HG02885 (cell line): ENCODE measurements around the gene TRMT13.

Experiments
- ATAC-seq: cut with Tn5 transposase; IDR thresholded peaks from one replicate; pipeline ENCODE4 v1.9.1; 2021; ENCODE audit warnings: mild to moderate bottlenecking; ENCODE audit not compliant: unreplicated experiment, poor library complexity

Gene TRMT13, protein sequence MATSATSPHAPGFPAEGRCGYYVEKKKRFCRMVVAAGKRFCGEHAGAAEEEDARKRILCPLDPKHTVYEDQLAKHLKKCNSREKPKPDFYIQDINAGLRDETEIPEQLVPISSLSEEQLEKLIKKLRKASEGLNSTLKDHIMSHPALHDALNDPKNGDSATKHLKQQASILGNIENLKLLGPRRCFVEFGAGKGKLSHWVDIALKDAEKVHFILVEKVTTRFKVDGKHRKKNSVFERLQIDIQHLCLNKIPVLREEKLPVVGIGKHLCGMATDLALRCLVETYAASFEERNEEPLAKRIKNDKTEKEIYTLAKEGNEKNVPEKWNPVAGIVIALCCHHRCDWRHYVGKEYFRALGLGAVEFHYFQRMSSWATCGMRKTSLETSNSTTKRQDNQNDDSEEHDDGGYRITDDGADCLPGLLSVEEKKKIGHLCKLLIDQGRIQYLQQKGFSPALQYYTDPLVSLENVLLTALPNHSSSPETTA

GRCh38 chr1:100132566-100133477, at the start of gene TRMT13, which contains the start of gene SASS6:
Gene TRMT13, plus strand, starts transcription at chr1:100133163. Its CDS starts 6 bp downstream, at chr1:100133169.
Gene SASS6, minus strand, starts transcription at chr1:100132930. Its CDS starts 116 bp downstream, at chr1:100132814.
- peak; percentile 87 for ATAC-seq

GRCh38 chr1:100087396-100087795, 45.6 kb upstream of the TRMT13 start:
- ATAC-seq = no peak

DNA sequence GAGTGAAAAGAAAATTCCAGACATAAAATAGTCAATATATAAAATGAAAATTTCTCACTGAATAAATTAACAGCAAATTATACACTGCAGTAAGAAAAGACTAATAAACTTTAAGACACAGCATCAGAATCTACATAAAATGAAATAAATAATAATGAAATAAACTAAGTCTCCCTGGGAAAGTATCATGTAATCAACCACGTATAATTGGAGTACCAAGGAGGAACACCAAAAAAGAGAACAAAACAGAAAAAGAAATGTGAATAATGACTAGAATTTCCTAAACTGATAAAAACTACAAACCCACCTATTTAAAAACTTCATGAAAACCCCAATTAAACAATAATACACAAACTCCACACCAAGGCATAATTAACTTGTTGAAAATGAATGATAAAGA, 43.9 kb upstream of the TRMT13 start:
- no peak for ATAC-seq

DNA sequence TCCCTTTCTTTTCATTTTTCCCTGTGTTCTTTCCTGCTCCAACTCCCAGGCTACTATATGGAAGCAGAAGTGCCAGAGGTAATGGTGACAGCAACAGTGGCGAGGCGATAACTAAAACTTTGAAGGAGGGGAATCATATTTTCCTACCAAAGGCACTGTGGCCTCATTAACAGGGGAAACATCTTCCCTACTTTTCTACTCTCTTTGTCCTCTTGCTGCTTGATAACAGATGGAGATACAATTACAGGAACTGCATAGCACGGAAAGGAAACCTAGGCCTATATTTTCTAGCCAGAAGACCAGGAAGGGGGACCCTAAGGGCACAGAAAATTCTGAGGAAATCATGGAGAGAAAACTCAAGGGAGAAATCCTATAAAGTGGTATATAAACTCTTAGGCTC, 42.5 kb upstream of the TRMT13 start:
- ATAC-seq = no peak

DNA sequence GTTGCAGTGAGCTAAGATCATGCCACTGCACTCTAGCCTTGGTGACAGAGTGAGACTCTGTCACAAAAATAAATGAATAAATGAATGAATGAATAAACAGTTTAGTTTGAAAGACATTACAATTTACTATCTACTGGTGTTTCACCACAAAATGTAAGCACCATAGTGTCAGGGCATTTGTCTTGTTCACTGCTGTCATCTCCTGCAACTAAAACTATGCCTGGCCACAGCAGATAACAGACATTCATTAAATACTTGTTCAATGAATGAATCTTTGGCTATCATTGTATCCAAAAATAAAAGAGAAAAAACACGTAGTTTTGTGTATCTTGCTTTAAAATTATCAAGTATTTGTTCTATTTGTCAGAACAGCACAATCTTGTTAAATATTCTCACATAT, 32.8 kb upstream of the TRMT13 start:
- ATAC-seq = no peak

GRCh38 chr1:100101564-100101963, 31.4 kb upstream of the TRMT13 start:
- ATAC-seq = no peak

- ATAC-seq = no peak
Observed at GRCh38 chr1:100107696-100108095, 25.3 kb upstream of the TRMT13 start.

DNA sequence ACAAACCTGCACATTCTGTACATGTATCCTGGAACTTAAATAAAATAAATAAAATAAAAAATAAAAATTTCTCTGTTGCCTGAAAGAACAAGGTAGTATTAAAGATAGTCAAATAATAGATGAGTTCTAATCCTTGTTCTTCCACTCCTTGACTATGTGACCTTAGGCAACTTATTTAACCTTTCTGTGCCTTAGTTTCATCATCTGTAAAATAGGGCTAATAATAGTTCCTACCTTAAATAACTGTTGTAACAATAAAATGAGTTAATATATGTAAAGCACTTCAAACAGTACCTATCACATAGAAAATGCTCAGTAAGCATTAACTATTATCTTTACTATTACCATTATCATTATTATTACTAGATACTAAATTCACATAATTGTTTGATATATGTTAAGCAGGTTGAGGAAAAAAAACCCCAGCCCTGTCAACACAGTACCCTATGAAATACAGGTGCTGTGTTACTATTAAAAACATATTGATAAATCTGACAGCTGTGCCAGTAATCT, 23.4 kb upstream of the TRMT13 start:
- ATAC-seq = no peak

DNA sequence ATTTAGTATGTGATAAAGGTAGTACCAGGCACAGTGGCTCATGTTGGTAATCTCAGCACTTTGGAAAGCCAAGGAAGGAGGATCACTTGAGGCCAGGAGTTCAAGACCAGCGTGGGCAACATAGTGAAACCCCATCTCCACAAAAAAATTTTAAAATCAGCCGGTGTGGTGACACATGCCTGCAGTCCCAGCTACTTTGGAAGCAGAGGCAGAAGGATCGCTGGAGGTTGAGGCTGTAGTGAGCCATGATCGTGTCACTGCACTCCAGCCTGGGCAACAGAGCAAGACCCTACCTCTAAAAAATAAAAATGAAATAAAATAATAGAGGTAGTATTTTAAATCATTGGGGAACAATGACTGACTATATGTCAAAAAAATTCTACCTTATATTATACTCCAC, 17.4 kb upstream of the TRMT13 start:
- no peak for ATAC-seq

GRCh38 chr1:100122177-100122576, 10.8 kb upstream of the TRMT13 start:
- ATAC-seq = no peak

GRCh38 chr1:100127226-100127625, 5.7 kb upstream of the TRMT13 start:
- no peak for ATAC-seq

GRCh38 chr1:100130552-100131077, 2.3 kb upstream of the TRMT13 start:
- ATAC-seq = peak; percentile 30

DNA sequence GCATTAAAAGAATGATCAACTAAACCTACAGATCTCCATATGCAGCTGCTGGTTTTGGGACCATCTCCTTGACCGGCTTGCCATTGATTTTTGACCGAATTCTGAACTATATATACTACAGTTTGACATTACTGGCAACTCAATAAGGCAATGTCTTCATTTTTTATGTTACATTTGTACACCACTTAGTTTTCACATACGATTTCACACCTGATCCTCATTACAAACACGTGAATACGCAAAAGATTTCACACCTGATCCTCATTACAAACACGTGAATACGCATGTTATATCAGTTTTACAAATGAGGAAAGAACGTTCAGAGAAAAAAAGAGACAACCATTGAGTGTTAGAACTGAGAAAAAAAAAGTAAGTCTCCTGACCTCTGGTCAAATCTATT, 1.3 kb upstream of the TRMT13 start:
- ATAC-seq = no peak

DNA sequence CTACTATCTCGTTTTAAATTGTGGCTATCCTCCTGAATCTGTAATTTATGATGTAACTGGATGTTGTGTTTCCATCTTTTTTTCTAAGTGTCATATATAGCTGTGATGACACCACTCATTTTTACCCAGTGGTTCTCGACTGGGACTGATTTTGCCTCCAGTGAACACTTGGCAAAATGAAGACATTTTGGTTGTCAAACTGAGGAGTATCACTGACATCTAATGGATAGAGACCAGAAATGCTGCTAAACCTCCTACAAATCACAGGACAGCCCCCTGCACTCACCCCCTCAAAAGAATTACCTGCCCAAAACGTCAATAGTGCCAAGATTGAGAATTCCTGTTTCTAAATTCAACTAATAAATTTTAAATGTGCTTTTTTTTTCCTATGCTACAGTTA, 1.9 kb downstream of the TRMT13 start:
- ATAC-seq = no peak

GRCh38 chr1:100137602-100138001, 4.6 kb downstream of the TRMT13 start:
- ATAC-seq = no peak

DNA sequence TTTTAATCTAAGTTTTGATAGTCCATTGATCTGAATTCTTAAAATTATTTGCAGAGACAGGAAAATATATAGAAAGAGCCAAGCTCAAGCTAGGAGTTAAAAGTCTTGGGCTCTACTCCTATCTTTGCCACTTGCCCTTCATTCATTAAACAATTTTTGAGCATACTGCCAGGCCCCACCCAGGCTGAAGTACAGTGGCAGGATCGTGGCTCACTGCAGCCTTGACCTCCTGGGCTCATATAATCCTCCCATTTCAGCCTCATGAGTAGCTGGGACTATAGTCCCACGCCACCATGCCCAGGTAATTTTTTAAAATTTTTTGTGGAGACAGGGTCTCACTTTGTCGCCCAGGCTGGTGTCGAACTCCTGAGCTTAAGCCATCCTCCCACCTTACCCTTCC, 8.2 kb downstream of the TRMT13 start:
- ATAC-seq = no peak

GRCh38 chr1:100142343-100142742, 9.4 kb downstream of the TRMT13 start:
- no peak for ATAC-seq

- no peak for ATAC-seq
Observed at GRCh38 chr1:100145116-100145515, 12.2 kb downstream of the TRMT13 start.

- no peak for ATAC-seq
Observed at GRCh38 chr1:100146958-100147357, 14.0 kb downstream of the TRMT13 start.

GRCh38 chr1:100147875-100148274, 14.9 kb downstream of the TRMT13 start:
- ATAC-seq = no peak

DNA sequence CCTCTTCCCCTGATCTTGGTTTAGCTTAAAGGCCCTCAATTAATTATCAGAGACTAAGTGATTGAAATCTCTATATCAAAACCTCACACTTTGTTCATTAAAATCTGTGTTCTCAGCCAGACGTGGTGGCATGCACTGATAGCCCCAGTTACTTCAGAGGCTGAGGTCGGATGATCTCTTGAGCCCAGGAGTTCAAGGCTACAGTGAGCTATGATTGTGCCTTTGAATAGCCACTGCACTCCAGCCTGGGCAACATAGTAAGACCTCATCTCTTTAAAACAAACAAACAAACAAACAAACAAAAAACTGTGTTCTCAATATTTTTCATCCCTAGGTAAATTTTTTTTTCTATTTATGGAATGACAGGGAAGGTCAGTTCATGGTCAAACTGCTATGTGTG, 18.7 kb downstream of the TRMT13 start:
- ATAC-seq = peak; percentile 5
